ENCODE measurements around the gene F2.

The F2 gene

GRCh38 chr11:46743693-46744339, 24.8 kb downstream of the F2 start:
- Mint-ChIP-seq H3K27ac (peak overlapping the region; percentile 52), H3K4me1 (no peaks in the 10 kb centered on the region), H3K36me3 (peaks cover 9% of the 10 kb centered on the region), H3K4me3 (no peak overlapping the region), H3K9me3 (no peaks in the 10 kb centered on the region), H3K27me3 (no peaks in the 10 kb centered on the region)

- Mint-ChIP-seq H3K4me3 (no peak overlapping the region), H3K27ac (no peak overlapping the region), H3K36me3 (peaks cover 11% of the 10 kb centered on the region), H3K27me3 (no peaks in the 10 kb centered on the region), H3K4me1 (no peaks in the 10 kb centered on the region), H3K9me3 (no peaks in the 10 kb centered on the region)
Observed at GRCh38 chr11:46745328-46745727, 26.3 kb downstream of the F2 start.

- no peak overlapping the region for H3K4me3 Mint-ChIP-seq
- H3K36me3 Mint-ChIP-seq = peaks cover 11% of the 10 kb centered on the region
Observed at GRCh38 chr11:46745995-46746394, 27.0 kb downstream of the F2 start.

GRCh38 chr11:46747150-46747549, 28.1 kb downstream of the F2 start:
- Mint-ChIP-seq H3K27me3 (no peaks in the 10 kb centered on the region), H3K36me3 (peaks cover 11% of the 10 kb centered on the region), H3K27ac (no peak overlapping the region), H3K4me3 (no peak overlapping the region), H3K9me3 (no peaks in the 10 kb centered on the region), H3K4me1 (no peaks in the 10 kb centered on the region)

More at GRCh38 chr11:46745995-46746394, 27.0 kb downstream of the F2 start:
- Mint-ChIP-seq H3K27me3 (no peaks in the 10 kb centered on the region), H3K4me1 (no peaks in the 10 kb centered on the region), H3K9me3 (no peaks in the 10 kb centered on the region), H3K27ac (no peak overlapping the region)

GRCh38 chr11:46755962-46756361, 36.9 kb downstream of the F2 start:
- no peaks in the 10 kb centered on the region for H3K4me1 Mint-ChIP-seq
- H3K36me3 Mint-ChIP-seq = peaks cover 16% of the 10 kb centered on the region
- no peaks in the 10 kb centered on the region for H3K27me3 Mint-ChIP-seq
- no peak overlapping the region for H3K27ac Mint-ChIP-seq
- no peak overlapping the region for H3K4me3 Mint-ChIP-seq
- H3K9me3 Mint-ChIP-seq = no peaks in the 10 kb centered on the region

- no peaks in the 10 kb centered on the region for H3K9me3 Mint-ChIP-seq
- H3K36me3 Mint-ChIP-seq = peaks cover 13% of the 10 kb centered on the region
- H3K27ac Mint-ChIP-seq = no peak overlapping the region
- H3K4me1 Mint-ChIP-seq = no peaks in the 10 kb centered on the region
- no peak overlapping the region for H3K4me3 Mint-ChIP-seq
- no peaks in the 10 kb centered on the region for H3K27me3 Mint-ChIP-seq
Observed at GRCh38 chr11:46759196-46759595, 40.2 kb downstream of the F2 start.

- Mint-ChIP-seq H3K9me3 (no peaks in the 10 kb centered on the region), H3K4me1 (no peaks in the 10 kb centered on the region), H3K4me3 (no peak overlapping the region), H3K27me3 (no peaks in the 10 kb centered on the region), H3K36me3 (peaks cover 12% of the 10 kb centered on the region), H3K27ac (no peak overlapping the region)
Observed at GRCh38 chr11:46760429-46761128, 41.6 kb downstream of the F2 start.

GRCh38 chr11:46761807-46762206, 42.8 kb downstream of the F2 start:
- no peaks in the 10 kb centered on the region for H3K27me3 Mint-ChIP-seq
- H3K4me3 Mint-ChIP-seq = no peak overlapping the region
- peaks cover 13% of the 10 kb centered on the region for H3K36me3 Mint-ChIP-seq
- no peaks in the 10 kb centered on the region for H3K9me3 Mint-ChIP-seq
- no peaks in the 10 kb centered on the region for H3K4me1 Mint-ChIP-seq
- no peak overlapping the region for H3K27ac Mint-ChIP-seq

- Mint-ChIP-seq H3K9me3 (no peaks in the 10 kb centered on the region), H3K4me1 (no peaks in the 10 kb centered on the region), H3K36me3 (peaks cover 13% of the 10 kb centered on the region), H3K27me3 (no peaks in the 10 kb centered on the region), H3K27ac (no peak overlapping the region), H3K4me3 (no peak overlapping the region)
Observed at GRCh38 chr11:46762248-46762647, 43.2 kb downstream of the F2 start.

GRCh38 chr11:46766656-46767055, 47.6 kb downstream of the F2 start:
- H3K9me3 Mint-ChIP-seq = no peaks in the 10 kb centered on the region
- H3K36me3 Mint-ChIP-seq = peaks cover 4% of the 10 kb centered on the region
- no peaks in the 10 kb centered on the region for H3K27me3 Mint-ChIP-seq
- no peak overlapping the region for H3K27ac Mint-ChIP-seq
- no peak overlapping the region for H3K4me3 Mint-ChIP-seq
- no peaks in the 10 kb centered on the region for H3K4me1 Mint-ChIP-seq

GRCh38 chr11:46769636-46770221, 50.7 kb downstream of the F2 start:
- Mint-ChIP-seq H3K9me3 (no peaks in the 10 kb centered on the region), H3K4me1 (no peaks in the 10 kb centered on the region), H3K36me3 (peaks cover 8% of the 10 kb centered on the region), H3K27me3 (no peaks in the 10 kb centered on the region), H3K27ac (no peak overlapping the region), H3K4me3 (no peak overlapping the region)

- Mint-ChIP-seq H3K27ac (no peak overlapping the region), H3K9me3 (no peaks in the 10 kb centered on the region), H3K36me3 (peaks cover 21% of the 10 kb centered on the region), H3K27me3 (no peaks in the 10 kb centered on the region), H3K4me3 (no peak overlapping the region), H3K4me1 (no peaks in the 10 kb centered on the region)
Observed at GRCh38 chr11:46776878-46777277, 57.9 kb downstream of the F2 start.

GRCh38 chr11:46778416-46778815, 59.4 kb downstream of the F2 start:
- Mint-ChIP-seq H3K4me3 (no peak overlapping the region), H3K36me3 (peaks cover 21% of the 10 kb centered on the region), H3K4me1 (no peaks in the 10 kb centered on the region), H3K27me3 (no peaks in the 10 kb centered on the region), H3K27ac (no peak overlapping the region), H3K9me3 (no peaks in the 10 kb centered on the region)

Data from activated naive CD4-positive, alpha-beta T cell treated with anti-CD3 and anti-CD28 coated beads, Interleukin-2, amount 50 U/mL, for 24 hours (primary cell).